Motor neuron (in vitro differentiated cells): ENCODE results near the gene FAM53B. TPM values are rescaled to one million over a fixed set of nuclear protein-coding genes. Genes with fewer than 3 reads are reported as not detected.

ENCODE experiments used
- ATAC-seq, 8 experiments: fragments of 200-7000 bp; cut with Tn5 transposase; replicated peaks in 6 of 8; 2 replicates each; pipeline ENCODE4 v1.8.0; 2021; ENCODE audit warnings: mild to moderate bottlenecking in 8 of 8, moderate library complexity in 8 of 8
- H3K27ac ChIP-seq, 2 donors: fragments of 250-450 bp; sonication (Bioruptor Pico); 2 replicates each; pipeline ENCODE4 v1.9.0; 2021; ENCODE audit warnings: antibody characterized with exemption in 2 of 2, mild to moderate bottlenecking in 2 of 2, moderate library complexity in 1 of 2
- H3K4me1 ChIP-seq, 2 donors: fragments of 250-450 bp; sonication (Bioruptor Pico); replicated peaks in 1 of 2; 2 replicates each; pipeline ENCODE4 v1.6.1; 2021; ENCODE audit warnings: antibody characterized with exemption in 2 of 2, mild to moderate bottlenecking in 2 of 2, moderate library complexity in 1 of 2
- H3K4me3 ChIP-seq, 5 donors: fragments of 250-450 bp; sonication (Bioruptor Pico); 2 replicates each; pipeline ENCODE4 v1.9.0; 2021; ENCODE audit warnings: antibody characterized with exemption in 5 of 5, mild to moderate bottlenecking in 5 of 5, moderate library complexity in 4 of 5
- WGBS, 10 experiments: fragments of 450-650 bp; shearing (Covaris generic); methylation state at CpG; one replicate each; pipeline ENCODE4 v1.0.0; 2022; 5-methylcytosine and 5-hydroxymethylcytosine counted together
- in situ Hi-C, 9 experiments: fragments of 400-800 bp; cut with MboI; loops; one replicate each; pipeline ENCODE4 v1.15.0; 2021; ENCODE audit warnings: low sequenced_read_pairs in 9 of 9, low pct_unique_long_range_greater_than_20kb in 2 of 9; ENCODE audit not compliant: unreplicated experiment in 9 of 9
- total RNA-seq, 8 experiments: library from RNA; unstranded; fragments of 300-600 nt; gene quantifications; 2 replicates each; pipeline versions ENCODE4 v1.2.3 to v1.2.4, GENCODE V29; 2022

FAM53B gene
- total RNA-seq, 8 experiments from 2014 or later, result 10.3 to 29.6 (median 18.8) TPM

- ATAC-seq, result peak in 2 of 8 experiments; percentile 49 to 72
- in situ Hi-C loops, result loop anchor here in 1 of 9 experiments (25.0 kb wide), 1 partner anchor 167 kb away; no protein-coding TSS in a partner anchor
- Histone ChIP-seq H3K27ac (no peak overlapping the region), H3K4me3 (no peak overlapping the region), H3K4me1 (peaks cover 28 to 41% of the 10 kb centered on the region in 2 donors)
- WGBS, 10 experiments, result 28 to 100% (median 94%) methylated on average over 1 to 9 of the region's 10 CpGs; no CpG with 5 or more reads in 3 of the 10 experiments
Measured at GRCh38 chr10:124703778-124704427, 40.3 kb downstream of the FAM53B start.

- no peak overlapping the region for H3K4me3 ChIP-seq
- WGBS, 10 experiments, result 55 to 100% (median 95%) methylated on average over 1 to 6 of the region's 7 CpGs; no CpG with 5 or more reads in 2 of the 10 experiments
- H3K4me1 ChIP-seq, result peaks cover 23 to 38% of the 10 kb centered on the region in 2 donors
Measured at GRCh38 chr10:124703372-124703771, 40.8 kb downstream of the FAM53B start.

GRCh38 chr10:124701881-124702656 lies 42.1 kb downstream of the FAM53B start:
- Histone ChIP-seq H3K4me1 (peaks cover 15 to 35% of the 10 kb centered on the region in 2 donors), H3K27ac (no peak overlapping the region), H3K4me3 (no peak overlapping the region)
- in situ Hi-C loops, result loop anchor here in 1 of 9 experiments (25.0 kb wide), 1 partner anchor 165 kb away; no protein-coding TSS in a partner anchor
- WGBS, 10 experiments, result 72 to 100% (median 92%) methylated on average over 2 to 8 of the region's 13 CpGs
- no peak for ATAC-seq

More at GRCh38 chr10:124703372-124703771, 40.8 kb downstream of the FAM53B start:
- no peak overlapping the region for H3K27ac ChIP-seq
- in situ Hi-C loops, result loop anchor here in 1 of 9 experiments (25.0 kb wide), 1 partner anchor 166 kb away; no protein-coding TSS in a partner anchor
- no peak for ATAC-seq

GRCh38 chr10:124701435-124701834 lies 42.7 kb downstream of the FAM53B start:
- Histone ChIP-seq H3K4me3 (no peak overlapping the region), H3K4me1 (peaks cover 9 to 28% of the 10 kb centered on the region in 2 donors), H3K27ac (no peak overlapping the region)
- in situ Hi-C loops, result loop anchor here in 1 of 9 experiments (25.0 kb wide), 1 partner anchor 164 kb away; no protein-coding TSS in a partner anchor
- 59 to 100% (median 82%) methylated on average over 1 to 3 of the region's 6 CpGs; no CpG with 5 or more reads in 6 of the 10 experiments for WGBS, 10 experiments
- peak in 1 of 8 experiments; percentile 5 for ATAC-seq

- peaks cover 9 to 26% of the 10 kb centered on the region in 2 donors for H3K4me1 ChIP-seq
- no peak overlapping the region for H3K4me3 ChIP-seq
- no peak for ATAC-seq
- 80 to 100% (median 80%) methylated on average over 1 of the region's 1 CpG; no CpG with 5 or more reads in 7 of the 10 experiments for WGBS, 10 experiments
- H3K27ac ChIP-seq, result no peak overlapping the region
- in situ Hi-C loops, result loop anchor here in 1 of 9 experiments (25.0 kb wide), 1 partner anchor 164 kb away; no protein-coding TSS in a partner anchor
Measured at GRCh38 chr10:124701038-124701365, 43.2 kb downstream of the FAM53B start.

DNA sequence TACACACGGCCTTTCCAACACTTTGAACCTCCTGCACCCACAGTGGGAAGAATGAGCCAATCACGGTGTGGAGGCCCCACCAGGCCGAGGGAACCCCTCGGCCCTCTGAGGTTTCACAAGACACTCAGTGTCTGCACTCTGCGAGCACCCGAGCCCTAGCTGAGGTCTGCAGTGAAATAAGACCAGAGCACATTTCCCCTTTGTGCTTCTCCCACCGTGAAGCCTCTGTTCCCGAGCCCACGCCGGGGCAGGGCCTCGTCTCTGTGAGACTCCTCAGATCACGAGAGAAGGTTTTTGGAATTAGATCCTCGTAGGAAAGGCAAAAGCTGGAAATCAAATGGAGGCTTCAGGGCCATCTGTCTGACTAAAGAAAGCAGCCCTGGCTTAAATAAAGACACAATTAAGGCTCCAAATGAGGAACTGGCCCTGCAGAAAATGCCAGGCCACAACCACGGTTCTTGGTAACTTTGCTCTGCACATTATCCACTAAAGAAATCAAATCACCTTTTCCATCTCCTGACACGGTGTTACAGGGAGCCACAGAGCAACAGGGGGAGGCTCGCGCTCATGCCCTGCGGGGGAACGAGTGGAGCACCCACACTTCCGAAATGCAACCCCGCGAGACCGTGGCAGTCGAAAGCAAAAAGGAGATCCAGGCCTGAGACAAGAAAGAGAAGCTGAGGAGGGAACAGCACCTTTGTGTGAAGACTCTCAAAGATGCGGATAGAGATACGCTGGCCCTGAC lies 43.7 kb downstream of the FAM53B start:
- WGBS, 10 experiments, result 90 to 100% (median 97%) methylated on average over 2 to 16 of the region's 26 CpGs; no CpG with 5 or more reads in 2 of the 10 experiments
- H3K4me1 ChIP-seq, result peaks cover 10 to 20% of the 10 kb centered on the region in 2 donors
- in situ Hi-C loops, result loop anchor here in 1 of 9 experiments (25.0 kb wide), 1 partner anchor 163 kb away; no protein-coding TSS in a partner anchor
- no peak for ATAC-seq
- no peak overlapping the region for H3K4me3 ChIP-seq
- no peak overlapping the region for H3K27ac ChIP-seq

DNA sequence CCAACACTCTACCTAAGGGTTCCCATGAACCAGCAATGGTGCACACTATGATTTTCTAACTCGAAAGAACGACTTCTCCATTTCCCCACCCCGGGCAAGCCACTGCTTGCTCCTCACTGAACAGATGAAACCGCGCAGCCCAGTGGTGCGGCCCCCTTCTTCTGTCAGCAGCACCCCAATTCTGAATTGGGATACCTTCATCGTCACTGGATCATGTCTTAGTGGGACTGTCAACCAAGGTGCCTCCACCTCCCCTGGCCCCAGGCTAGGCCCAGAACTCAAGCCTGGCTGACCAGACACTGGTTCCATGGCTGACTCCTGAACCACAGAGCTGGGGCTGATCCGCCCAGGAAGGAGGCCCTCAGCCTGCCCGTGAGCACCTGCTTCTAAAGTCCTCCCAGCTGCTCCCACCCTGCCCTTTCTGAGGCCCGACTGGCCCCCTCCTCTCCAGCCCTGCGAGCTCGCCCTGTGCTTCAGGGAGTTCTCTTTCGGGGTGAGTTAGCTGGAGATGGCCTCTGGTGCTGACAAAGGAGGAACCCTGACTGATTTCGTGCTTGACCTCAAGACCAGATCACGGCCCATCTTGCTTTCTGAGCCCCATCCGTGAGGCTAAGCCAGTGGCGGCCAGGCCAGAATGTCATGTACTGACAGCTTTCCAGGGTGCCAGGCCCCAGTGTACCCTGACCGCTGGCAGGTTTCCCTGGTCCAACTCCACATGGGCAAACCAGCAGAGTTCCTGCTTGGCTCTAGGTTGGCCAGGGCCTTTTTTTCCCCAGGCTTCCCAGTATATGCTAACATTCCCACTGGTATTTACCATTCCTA lies 44.5 kb downstream of the FAM53B start:
- H3K4me1 ChIP-seq, result peaks cover 10 to 19% of the 10 kb centered on the region in 2 donors
- in situ Hi-C loops, result loop anchor here in 1 of 9 experiments (25.0 kb wide), 1 partner anchor 162 kb away; no protein-coding TSS in a partner anchor
- 80 to 100% (median 90%) methylated on average over 1 to 7 of the region's 18 CpGs; no CpG with 5 or more reads in 3 of the 10 experiments for WGBS, 10 experiments
- ATAC-seq, result no peak
- H3K4me3 ChIP-seq, result no peak overlapping the region
- no peak overlapping the region for H3K27ac ChIP-seq

DNA sequence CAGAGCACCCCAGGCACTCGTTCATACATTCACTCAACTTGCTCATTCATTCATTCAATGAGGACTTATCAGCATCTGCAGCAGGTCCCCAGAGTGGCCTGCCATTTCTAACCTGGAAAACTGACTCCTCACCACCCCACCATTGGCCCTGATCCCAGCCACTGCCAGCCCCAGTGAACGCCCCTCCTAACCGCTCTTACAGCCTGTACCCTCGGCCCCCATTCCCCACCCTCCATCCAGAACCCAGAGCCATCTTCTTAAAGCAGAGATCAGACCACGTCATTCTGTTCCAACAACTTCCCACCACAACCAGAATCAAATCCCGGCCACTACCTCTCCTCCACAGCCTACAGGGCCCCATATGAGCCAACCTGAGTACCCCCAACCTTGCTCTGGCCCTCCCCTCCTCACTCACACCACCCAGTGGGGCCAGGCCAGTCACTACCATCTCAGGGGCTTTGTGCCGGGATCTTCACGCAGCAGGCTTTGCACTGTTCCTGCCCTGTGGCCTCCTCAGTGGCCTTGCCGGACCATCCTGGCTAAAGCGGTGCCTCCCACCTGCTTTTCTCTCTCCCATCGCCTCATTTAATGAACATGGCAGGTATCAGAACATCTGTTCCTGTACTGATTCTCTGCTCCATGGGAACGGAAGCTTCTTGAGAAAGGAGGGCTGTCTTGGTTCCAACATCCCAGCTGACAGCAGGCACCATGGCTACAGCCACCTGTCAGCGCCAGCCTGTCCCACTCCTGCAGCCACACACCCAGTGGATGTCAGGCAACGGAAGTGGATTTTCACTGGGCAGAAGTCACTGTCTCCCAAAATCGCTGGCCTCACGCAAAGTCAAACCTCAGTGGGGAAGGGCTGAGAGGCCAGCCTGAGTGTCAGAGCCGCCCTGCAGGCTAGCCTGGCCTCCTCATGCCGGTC lies 45.4 kb downstream of the FAM53B start:
- H3K4me1 ChIP-seq, result peaks cover 11 to 24% of the 10 kb centered on the region in 2 donors
- no peak overlapping the region for H3K4me3 ChIP-seq
- ATAC-seq, result no peak
- in situ Hi-C loops, result no loop called here
- H3K27ac ChIP-seq, result no peak overlapping the region
- WGBS, 10 experiments, result 89 to 100% (median 95%) methylated on average over 1 to 8 of the region's 18 CpGs; no CpG with 5 or more reads in 4 of the 10 experiments

GRCh38 chr10:124697837-124698544 lies 46.2 kb downstream of the FAM53B start:
- in situ Hi-C loops, result no loop called here
- Histone ChIP-seq H3K27ac (peak overlapping the region; percentile 41 to 63), H3K4me1 (peaks cover 19 to 31% of the 10 kb centered on the region in 2 donors), H3K4me3 (no peak overlapping the region)
- WGBS, 10 experiments, result 100% methylated on average over 2 of the region's 13 CpGs; no CpG with 5 or more reads in 8 of the 10 experiments
- peak in 5 of 8 experiments; percentile 79 to 89 (median 84) for ATAC-seq

- in situ Hi-C loops, result no loop called here
- ATAC-seq, result no peak
Measured at GRCh38 chr10:124697443-124697836, 46.7 kb downstream of the FAM53B start.

More at GRCh38 chr10:124697443-124697836, 46.7 kb downstream of the FAM53B start:
- 94 to 100% (median 100%) methylated on average over 1 to 3 of the region's 8 CpGs; no CpG with 5 or more reads in 7 of the 10 experiments for WGBS, 10 experiments
- peaks cover 25 to 36% of the 10 kb centered on the region in 2 donors for H3K4me1 ChIP-seq
- peak overlapping the region in 1 of 2 donors; percentile 63 for H3K27ac ChIP-seq
- H3K4me3 ChIP-seq, result no peak overlapping the region
